ENCODE data around the gene CYS1.

GRCh38 chr2:10089565-10090190 is 9.5 kb upstream of the CYS1 start:
- no peak for TF ChIP-seq CTCF (IDR thresholded peaks at IDR 0.05)
- TF ChIP-seq POLR2A (IDR thresholded peaks at IDR 0.05) = no peak
- TF ChIP-seq POLR2AphosphoS5 (IDR thresholded peaks at IDR 0.05; ENCODE audit: insufficient read depth in 1 of 2, low read depth in 1 of 2) = no peak
